Stimulated activated CD8-positive, alpha-beta memory T cell treated with anti-CD3 and anti-CD28 coated beads, Interleukin-4, amount 100 ng/mL, for 48 hours (primary cell): ENCODE results near the gene PCSK2.
"Not testable (repeated sequence)": the region's sequence is repeated elsewhere in the genome, so short reads cannot be mapped to it uniquely, and the experiment has no call there.

ENCODE experiments used
- DNase-seq: peaks from one replicate; pipeline ENCODE4 v3.0.0-alpha.2; 2020

The PCSK2 gene

GRCh38 chr20:17226410-17227218, at the start of gene PCSK2:
TSS of gene PCSK2 (plus strand) at chr20:17227040. CDS start at chr20:17227306, 266 bp downstream.
- DNase-seq, result no peak

- DNase-seq, result no peak
Observed at GRCh38 chr20:17177341-17177740, 49.5 kb upstream of the PCSK2 start.

- DNase-seq, result no peak
Observed at GRCh38 chr20:17179840-17180239, 47.0 kb upstream of the PCSK2 start.

GRCh38 chr20:17189976-17190695, 36.7 kb upstream of the PCSK2 start:
- no peak for DNase-seq

GRCh38 chr20:17197041-17197440, 29.8 kb upstream of the PCSK2 start:
- DNase-seq, result no peak

GRCh38 chr20:17202030-17202429, 24.8 kb upstream of the PCSK2 start:
- DNase-seq, result no peak

- DNase-seq, result no peak
Observed at GRCh38 chr20:17202673-17203072, 24.2 kb upstream of the PCSK2 start.

- DNase-seq, result no peak
Observed at GRCh38 chr20:17205084-17205813, 21.6 kb upstream of the PCSK2 start.

GRCh38 chr20:17210387-17210786, 16.5 kb upstream of the PCSK2 start:
- no peak for DNase-seq

- no peak for DNase-seq
Observed at GRCh38 chr20:17210983-17211382, 15.9 kb upstream of the PCSK2 start.

- no peak for DNase-seq
Observed at GRCh38 chr20:17215167-17215566, 11.7 kb upstream of the PCSK2 start.

GRCh38 chr20:17219856-17220255, 7.0 kb upstream of the PCSK2 start:
- DNase-seq, result not testable (repeated sequence)

GRCh38 chr20:17223553-17223952, 3.3 kb upstream of the PCSK2 start:
- no peak for DNase-seq

- no peak for DNase-seq
Observed at GRCh38 chr20:17225851-17226409, 910 bp upstream of the PCSK2 start.

GRCh38 chr20:17227219-17227575, 357 bp downstream of the PCSK2 start:
- DNase-seq, result no peak

- DNase-seq, result no peak
Observed at GRCh38 chr20:17227669-17228623, 1.1 kb downstream of the PCSK2 start.

- DNase-seq, result no peak
Observed at GRCh38 chr20:17228624-17229061, 1.8 kb downstream of the PCSK2 start.

- DNase-seq, result no peak
Observed at GRCh38 chr20:17229256-17229655, 2.4 kb downstream of the PCSK2 start.

- no peak for DNase-seq
Observed at GRCh38 chr20:17233626-17234025, 6.8 kb downstream of the PCSK2 start.

- no peak for DNase-seq
Observed at GRCh38 chr20:17236766-17237165, 9.9 kb downstream of the PCSK2 start.

GRCh38 chr20:17248224-17248623, 21.4 kb downstream of the PCSK2 start:
- no peak for DNase-seq

- no peak for DNase-seq
Observed at GRCh38 chr20:17262786-17263185, 35.9 kb downstream of the PCSK2 start.
